ENCODE data around the gene CBFA2T3.

CBFA2T3 gene

DNA sequence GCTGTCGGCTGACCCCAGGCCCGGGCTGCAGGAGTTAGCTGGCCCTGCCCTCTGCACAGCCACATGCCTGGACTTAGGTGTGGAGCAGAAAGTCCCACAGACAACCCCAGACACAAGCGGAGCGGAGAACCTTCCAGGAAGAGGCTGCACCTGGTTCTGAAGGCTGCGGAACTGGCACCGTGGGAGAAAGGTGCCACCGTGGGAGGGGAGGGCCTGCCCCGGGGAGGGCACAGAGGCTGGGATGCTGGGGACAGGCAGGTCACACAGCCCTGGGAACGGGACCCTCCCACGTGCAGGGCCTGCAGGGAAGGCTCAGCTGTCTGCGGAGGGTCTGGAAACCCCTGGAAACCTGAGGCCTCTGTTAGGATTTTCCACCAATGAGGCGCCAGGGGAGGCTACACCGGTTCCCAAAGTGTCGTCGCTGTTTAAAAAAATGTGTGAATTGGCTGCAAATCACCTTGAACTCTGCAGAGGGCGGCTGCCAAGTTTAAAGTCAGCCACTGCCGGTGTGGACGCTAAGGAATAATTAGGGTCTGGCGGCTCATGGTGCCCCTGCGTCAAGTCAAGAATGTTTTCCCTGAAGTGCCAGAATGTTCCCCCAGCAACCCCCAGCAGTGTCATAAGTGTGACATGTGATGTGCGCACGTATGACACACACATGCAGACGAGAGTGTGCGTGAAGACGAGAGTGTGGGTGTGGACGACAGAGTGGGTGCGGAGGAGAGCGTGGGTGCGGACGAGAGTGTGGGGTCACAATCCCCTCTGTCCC is 59.7 kb downstream of the CBFA2T3 start:
- no peak for TF ChIP-seq FOXP2 (optimal IDR thresholded peaks at IDR 0.05; ENCODE audit: borderline replicate concordance, extremely low read depth, extremely low read length, insufficient read depth)
- no peak for TF ChIP-seq POLR2AphosphoS5 (IDR thresholded peaks at IDR 0.05; ENCODE audit: low read depth, low read length)
- no peak for TF ChIP-seq REST (IDR thresholded peaks at IDR 0.05; ENCODE audit: insufficient read depth in 1 of 2, low read depth in 2 of 2, low read length in 2 of 2)

DNA sequence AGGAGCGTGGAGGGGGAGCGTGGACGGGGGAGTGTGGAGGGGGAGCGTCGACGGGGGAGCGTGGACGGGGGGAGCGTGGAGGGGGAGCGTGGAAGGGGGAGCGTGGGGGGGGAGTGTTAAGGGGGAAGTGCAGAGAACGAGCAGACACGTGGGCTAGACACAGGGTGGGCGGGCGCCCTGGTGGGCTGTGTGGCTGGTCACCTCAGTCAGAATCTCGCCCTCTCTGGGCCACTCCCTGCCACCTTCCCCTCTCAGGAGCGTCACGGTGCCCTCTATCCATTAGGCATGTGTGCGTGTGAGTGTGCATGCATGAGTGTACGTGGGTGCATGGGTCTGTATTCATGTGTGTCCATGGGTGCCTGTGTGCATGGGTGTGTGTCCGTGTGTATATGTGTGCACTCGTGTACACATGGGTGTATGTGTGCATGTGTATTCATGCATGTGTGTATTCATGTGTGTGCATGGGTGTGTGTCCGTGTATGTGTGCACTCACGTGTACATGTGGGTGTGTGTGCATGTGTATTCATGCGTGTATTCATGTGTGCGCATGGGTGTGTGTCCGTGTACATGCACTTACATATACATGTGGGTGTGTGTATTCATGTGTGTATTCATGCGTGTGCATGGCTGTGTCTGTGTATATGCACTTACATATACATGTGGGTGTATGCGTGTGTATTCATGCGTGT is 61.2 kb downstream of the CBFA2T3 start:
- TF ChIP-seq REST (IDR thresholded peaks at IDR 0.05; ENCODE audit: insufficient read depth in 1 of 2, low read depth in 2 of 2, low read length in 2 of 2) (no peak), FOXP2 (optimal IDR thresholded peaks at IDR 0.05; ENCODE audit: borderline replicate concordance, extremely low read depth, extremely low read length, insufficient read depth) (no peak), POLR2AphosphoS5 (IDR thresholded peaks at IDR 0.05; ENCODE audit: low read depth, low read length) (no peak), TAF1 (IDR thresholded peaks at IDR 0.05; ENCODE audit: borderline replicate concordance, insufficient read depth, low read length) (no peak), SIN3A (IDR thresholded peaks at IDR 0.05; ENCODE audit: borderline replicate concordance, insufficient read depth, low read length) (no peak)

DNA sequence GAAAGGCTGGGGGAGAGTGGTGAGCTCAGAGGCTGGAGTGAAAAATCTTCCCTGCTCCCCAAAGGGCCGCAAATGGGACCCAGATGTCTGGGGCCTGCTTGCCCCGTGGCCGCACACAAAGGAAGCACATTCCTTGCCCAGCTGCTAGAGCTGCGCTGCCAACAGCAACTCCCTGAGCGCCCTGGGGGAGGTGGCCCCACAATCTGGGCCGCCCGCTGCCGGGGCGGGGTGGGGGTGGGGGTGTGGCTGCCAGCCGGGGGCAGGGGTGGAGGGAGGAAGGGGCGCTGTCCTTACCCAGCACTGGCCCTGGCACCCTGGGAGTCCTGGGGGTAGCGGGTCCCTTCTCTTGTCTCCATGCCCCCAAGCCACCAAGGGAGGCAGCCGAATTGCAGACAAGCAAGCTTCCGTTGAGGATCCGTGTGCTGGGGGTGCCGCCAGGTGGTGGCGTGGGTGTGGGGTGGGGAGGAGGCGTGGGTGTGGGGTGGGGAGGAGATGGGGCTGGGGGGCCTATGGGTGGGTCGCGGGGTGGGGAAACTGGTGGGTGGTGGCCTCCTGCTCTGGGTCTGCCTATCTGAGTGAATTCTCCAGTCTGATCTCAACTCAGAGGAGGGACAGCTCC is 62.1 kb downstream of the CBFA2T3 start:
- TF ChIP-seq TAF1 (IDR thresholded peaks at IDR 0.05; ENCODE audit: borderline replicate concordance, insufficient read depth, low read length) (no peak), POLR2AphosphoS5 (IDR thresholded peaks at IDR 0.05; ENCODE audit: low read depth, low read length) (no peak), FOXP2 (optimal IDR thresholded peaks at IDR 0.05; ENCODE audit: borderline replicate concordance, extremely low read depth, extremely low read length, insufficient read depth) (no peak), REST (IDR thresholded peaks at IDR 0.05; ENCODE audit: insufficient read depth in 1 of 2, low read depth in 2 of 2, low read length in 2 of 2) (no peak), SIN3A (IDR thresholded peaks at IDR 0.05; ENCODE audit: borderline replicate concordance, insufficient read depth, low read length) (no peak)

- TF ChIP-seq SIN3A (IDR thresholded peaks at IDR 0.05; ENCODE audit: borderline replicate concordance, insufficient read depth, low read length) (no peak), TAF1 (IDR thresholded peaks at IDR 0.05; ENCODE audit: borderline replicate concordance, insufficient read depth, low read length) (no peak), POLR2AphosphoS5 (IDR thresholded peaks at IDR 0.05; ENCODE audit: low read depth, low read length) (no peak), REST (IDR thresholded peaks at IDR 0.05; ENCODE audit: insufficient read depth in 1 of 2, low read depth in 2 of 2, low read length in 2 of 2) (no peak)
Measured at GRCh38 chr16:88913870-88914269, 63.1 kb downstream of the CBFA2T3 start.
